Esophagus squamous epithelium (tissue), 4 donors: ENCODE measurements around the gene RBPMS2.

ENCODE experiments used
- POLR2A ChIP-seq, 4 donors: fragments of 450-650 bp; IDR thresholded peaks; one replicate each; pipeline ENCODE4 v1.6.1; 2017; ENCODE audit warnings: antibody characterized with exemption in 4 of 4, mild to moderate bottlenecking in 4 of 4, moderate library complexity in 3 of 4
- TF ChIP-seq, protein P1 (sequence below), 6 experiments: fragments of 450-650 bp in 4 of 6; fragments of 200-600 bp in 2 of 6; sonication (generic) in 2 of 6; IDR thresholded peaks; one replicate each; pipeline ENCODE4 v1.5.1; 2016 to 2019; ENCODE audit warnings: antibody characterized with exemption in 6 of 6, mild to moderate bottlenecking in 4 of 6, moderate library complexity in 4 of 6

- TF ChIP-seq, protein P1, sequence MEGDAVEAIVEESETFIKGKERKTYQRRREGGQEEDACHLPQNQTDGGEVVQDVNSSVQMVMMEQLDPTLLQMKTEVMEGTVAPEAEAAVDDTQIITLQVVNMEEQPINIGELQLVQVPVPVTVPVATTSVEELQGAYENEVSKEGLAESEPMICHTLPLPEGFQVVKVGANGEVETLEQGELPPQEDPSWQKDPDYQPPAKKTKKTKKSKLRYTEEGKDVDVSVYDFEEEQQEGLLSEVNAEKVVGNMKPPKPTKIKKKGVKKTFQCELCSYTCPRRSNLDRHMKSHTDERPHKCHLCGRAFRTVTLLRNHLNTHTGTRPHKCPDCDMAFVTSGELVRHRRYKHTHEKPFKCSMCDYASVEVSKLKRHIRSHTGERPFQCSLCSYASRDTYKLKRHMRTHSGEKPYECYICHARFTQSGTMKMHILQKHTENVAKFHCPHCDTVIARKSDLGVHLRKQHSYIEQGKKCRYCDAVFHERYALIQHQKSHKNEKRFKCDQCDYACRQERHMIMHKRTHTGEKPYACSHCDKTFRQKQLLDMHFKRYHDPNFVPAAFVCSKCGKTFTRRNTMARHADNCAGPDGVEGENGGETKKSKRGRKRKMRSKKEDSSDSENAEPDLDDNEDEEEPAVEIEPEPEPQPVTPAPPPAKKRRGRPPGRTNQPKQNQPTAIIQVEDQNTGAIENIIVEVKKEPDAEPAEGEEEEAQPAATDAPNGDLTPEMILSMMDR (IDR thresholded peaks at IDR 0.05): no peak
- no peak for TF ChIP-seq POLR2A (IDR thresholded peaks at IDR 0.05)
These were observed 32.4 kb upstream of the RBPMS2 start for GRCh38 chr15:64807751-64808222.
